Stomach smooth muscle (tissue), 2 donors: ENCODE data around the gene TKTL2.
"Not testable (repeated sequence)": the region's sequence is repeated elsewhere in the genome, so short reads cannot be mapped to it uniquely, and the experiment has no call there.

Experiments used
- H3K27ac ChIP-seq: one replicate; pipeline ENCODE4 v1.7.0; 2013; ENCODE audit warnings: mild to moderate bottlenecking, low read length, inconsistent platforms
- H3K27me3 ChIP-seq, 2 donors: one replicate each; pipeline ENCODE4 v1.7.0; 2013; ENCODE audit warnings: low read length in 2 of 2; ENCODE audit not compliant: insufficient read depth in 2 of 2, control insufficient read depth in 1 of 2
- H3K36me3 ChIP-seq, 2 donors: one replicate each; pipeline ENCODE4 v1.7.0; 2013; ENCODE audit warnings: low read length in 2 of 2; ENCODE audit not compliant: control insufficient read depth in 2 of 2, insufficient read depth in 2 of 2
- H3K4me1 ChIP-seq: one replicate; pipeline ENCODE4 v1.7.0; 2013; ENCODE audit warnings: low read length; ENCODE audit not compliant: control insufficient read depth, insufficient read depth
- H3K4me3 ChIP-seq, 2 donors: one replicate each; pipeline ENCODE4 v1.7.0; 2013; ENCODE audit warnings: low read length in 2 of 2
- H3K9ac ChIP-seq, 2 donors: one replicate each; pipeline ENCODE4 v1.7.0; 2013; ENCODE audit warnings: low read length in 2 of 2, mild to moderate bottlenecking in 1 of 2
- H3K9me3 ChIP-seq, 2 donors: one replicate each; pipeline ENCODE4 v1.7.0; 2013; ENCODE audit warnings: low read length in 2 of 2; ENCODE audit not compliant: control insufficient read depth in 2 of 2
- donor health status: healthy.
- donor health status: Pancreatic carcinoma.

Gene TKTL2

GRCh38 chr4:163447023-163447422 lies 26.5 kb downstream of the TKTL2 start:
- H3K4me3 ChIP-seq, H3K4me1 ChIP-seq, H3K9me3 ChIP-seq, H3K36me3 ChIP-seq, H3K9ac ChIP-seq, H3K27me3 ChIP-seq, H3K27ac ChIP-seq: not testable (repeated sequence)

- Histone ChIP-seq H3K4me1 (no peaks in the 10 kb centered on the region), H3K4me3 (no peak overlapping the region), H3K27me3 (no peaks in the 10 kb centered on the region), H3K9ac (no peak overlapping the region), H3K9me3 (no peaks in the 10 kb centered on the region), H3K36me3 (no peaks in the 10 kb centered on the region), H3K27ac (no peak overlapping the region)
These were observed 33.5 kb downstream of the TKTL2 start for GRCh38 chr4:163440040-163440439.
